GM19240 (cell line): ENCODE data around the gene RNF138.
"Not testable (repeated sequence)": the region's sequence is repeated elsewhere in the genome, so short reads cannot be mapped to it uniquely, and the experiment has no call there.

Source experiments
- DNase-seq: peaks from one replicate; pipeline ENCODE4 v3.0.0; 2011; ENCODE audit warnings: low spot score; ENCODE audit not compliant: insufficient read length

The RNF138 gene, protein sequence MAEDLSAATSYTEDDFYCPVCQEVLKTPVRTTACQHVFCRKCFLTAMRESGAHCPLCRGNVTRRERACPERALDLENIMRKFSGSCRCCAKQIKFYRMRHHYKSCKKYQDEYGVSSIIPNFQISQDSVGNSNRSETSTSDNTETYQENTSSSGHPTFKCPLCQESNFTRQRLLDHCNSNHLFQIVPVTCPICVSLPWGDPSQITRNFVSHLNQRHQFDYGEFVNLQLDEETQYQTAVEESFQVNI

GRCh38 chr18:32091724-32092421, at the start of gene RNF138:
TSS of gene RNF138 (plus strand) at chr18:32091874. CDS start at chr18:32092777, 903 bp downstream.
- peak; percentile 33 for DNase-seq

GRCh38 chr18:32042337-32042736, 49.3 kb upstream of the RNF138 start:
- DNase-seq, result no peak

DNA sequence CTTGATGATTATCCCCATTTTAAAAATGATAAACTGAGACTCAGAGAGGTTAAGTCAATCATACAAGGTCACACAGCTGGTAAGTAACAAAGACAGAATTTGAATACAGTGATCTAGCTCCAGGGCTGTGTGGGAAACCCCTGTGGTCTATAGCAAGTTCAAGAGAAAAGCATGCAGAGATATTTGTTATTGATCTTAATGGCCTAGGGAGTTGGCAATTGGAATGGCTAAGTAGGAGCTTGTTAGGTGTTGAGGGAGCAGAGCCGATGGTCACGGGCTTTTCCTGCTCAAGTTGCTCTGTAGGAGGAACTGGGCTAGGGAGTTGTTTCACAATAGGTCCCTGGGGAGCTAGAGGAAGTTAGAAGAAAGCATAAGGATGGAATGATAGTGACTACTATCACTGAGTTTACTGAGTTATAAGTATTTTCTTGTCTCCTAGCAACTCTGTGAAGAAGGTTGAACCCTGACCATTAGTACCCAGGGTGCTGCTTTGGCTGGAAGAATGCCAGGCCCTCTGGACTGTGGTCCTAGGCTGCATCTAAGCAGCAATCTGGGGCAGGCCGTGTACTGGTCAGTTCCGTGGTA, 43.1 kb upstream of the RNF138 start:
- no peak for DNase-seq

- DNase-seq, result no peak
These were observed 42.1 kb upstream of the RNF138 start for GRCh38 chr18:32049393-32050171.

DNA sequence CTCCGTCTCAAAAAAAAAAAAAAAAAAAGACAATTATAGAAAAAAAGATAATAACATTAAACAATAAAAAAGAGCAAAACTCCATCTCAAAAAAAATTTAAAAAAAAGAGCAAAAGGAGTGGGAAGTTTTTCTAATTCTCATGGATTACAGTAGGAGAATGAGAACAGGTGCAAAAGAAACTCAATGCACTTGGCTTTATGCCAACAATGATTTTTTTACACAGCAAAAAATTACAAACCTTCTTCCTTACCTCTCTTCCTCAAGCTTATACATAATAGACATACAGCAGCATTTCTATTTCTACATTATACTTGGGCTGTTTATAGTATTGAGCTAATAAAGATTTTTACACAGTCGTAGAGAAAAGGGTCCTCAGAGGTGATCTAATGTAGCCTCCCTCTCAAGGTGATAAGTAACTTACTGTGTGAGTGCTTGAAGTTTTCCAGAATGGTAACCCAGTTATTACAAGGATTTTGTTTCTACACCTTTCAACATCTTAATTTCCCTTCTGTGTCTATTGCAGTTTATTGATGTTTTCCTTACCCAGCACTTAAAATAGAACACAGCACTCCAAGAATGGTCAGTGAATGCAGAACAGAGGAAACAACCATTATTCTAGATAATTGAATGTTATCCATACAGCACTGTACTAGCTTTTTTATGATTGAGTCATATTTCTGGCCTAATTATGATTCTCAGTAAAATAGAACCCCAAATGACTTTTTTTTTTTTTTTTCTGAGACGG, 34.9 kb upstream of the RNF138 start:
- no peak for DNase-seq

DNA sequence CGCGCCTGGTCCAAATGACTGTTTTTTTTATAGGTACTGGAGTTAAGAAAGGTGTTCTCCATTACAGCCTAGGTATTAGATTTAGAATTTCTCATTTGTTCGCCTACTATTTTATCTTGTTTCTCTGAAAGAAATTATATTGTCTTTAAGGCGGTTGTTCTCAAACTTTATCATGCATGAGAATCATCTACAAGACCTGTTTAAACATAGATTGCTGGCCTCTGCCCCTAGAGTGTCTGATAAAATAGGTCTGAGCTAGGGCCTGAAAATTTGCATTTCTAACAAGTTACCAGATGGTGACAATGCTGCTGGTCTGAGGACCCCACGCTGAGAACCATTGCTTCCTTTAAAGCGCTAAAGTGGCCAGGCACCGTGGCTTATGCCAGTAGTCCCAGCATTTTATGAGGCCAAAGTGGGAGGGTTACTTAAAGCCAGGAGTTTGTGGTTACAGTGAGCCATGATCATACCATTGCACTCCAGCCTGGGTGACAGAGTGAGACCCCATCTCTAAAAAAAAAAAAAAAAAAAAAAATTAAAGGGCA, 34.0 kb upstream of the RNF138 start:
- DNase-seq, result no peak

- no peak for DNase-seq
These were observed 31.6 kb upstream of the RNF138 start for GRCh38 chr18:32060026-32060425.

- no peak for DNase-seq
These were observed 24.1 kb upstream of the RNF138 start for GRCh38 chr18:32067375-32068167.

DNA sequence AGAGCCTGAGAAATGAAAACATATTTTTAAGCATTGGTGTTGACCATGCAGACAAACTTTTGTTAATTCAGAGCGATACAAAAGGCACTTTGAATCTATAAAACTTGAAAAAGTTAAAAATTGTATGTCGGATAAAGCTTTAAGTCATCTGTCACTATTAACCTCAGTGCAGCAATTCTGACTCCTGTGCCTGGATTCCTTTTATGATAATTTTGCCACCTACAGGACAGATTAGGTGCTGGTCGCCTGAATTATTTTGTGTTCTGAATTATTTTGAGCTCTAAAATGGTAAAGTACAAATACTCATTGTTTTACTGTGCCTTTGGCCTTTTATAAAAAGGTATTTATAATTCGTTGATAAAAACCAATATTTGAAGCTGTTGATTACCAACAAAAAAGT, 19.4 kb upstream of the RNF138 start:
- DNase-seq, result no peak

DNA sequence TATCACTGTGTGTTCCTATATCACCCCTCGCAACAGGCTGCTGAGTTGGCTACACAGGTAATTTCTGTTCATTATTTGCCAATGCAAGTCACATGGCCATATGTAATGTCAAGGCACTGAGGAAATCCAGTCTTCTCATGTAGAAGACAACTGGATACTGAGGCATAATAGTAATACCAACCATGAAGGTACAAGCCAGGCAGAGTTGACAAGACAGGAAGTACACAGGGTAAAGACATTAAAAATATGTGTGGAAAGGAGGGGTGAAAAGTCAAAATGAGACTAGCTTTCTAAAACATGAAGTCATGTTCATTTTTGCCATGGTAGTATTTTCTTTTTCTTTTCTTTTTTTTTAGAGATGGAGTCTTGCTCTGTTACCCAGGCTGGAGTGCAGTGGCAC, 17.5 kb upstream of the RNF138 start:
- DNase-seq, result no peak

DNA sequence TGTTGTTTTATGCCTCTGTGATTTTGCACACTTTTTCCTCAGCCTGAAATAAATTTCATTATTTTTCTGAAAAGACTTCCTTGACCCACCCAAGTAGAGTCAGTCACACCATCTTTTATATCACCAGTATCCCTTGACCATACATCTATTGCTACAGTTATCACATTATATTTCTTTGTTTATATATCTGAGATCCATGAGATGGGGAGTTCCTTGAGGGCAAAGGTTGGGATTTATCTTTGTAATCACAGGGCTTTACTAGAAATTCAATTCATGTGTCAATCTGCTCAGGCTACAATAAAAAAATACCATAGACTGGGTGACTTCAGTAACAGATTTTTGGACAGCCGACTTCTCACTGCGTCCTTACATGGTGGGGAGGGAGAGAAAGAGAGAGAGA, 12.8 kb upstream of the RNF138 start:
- no peak for DNase-seq

GRCh38 chr18:32081881-32082280, 9.8 kb upstream of the RNF138 start:
- no peak for DNase-seq

- DNase-seq, result no peak
These were observed 7.9 kb upstream of the RNF138 start for GRCh38 chr18:32083781-32084180.

- no peak for DNase-seq
These were observed 4.8 kb upstream of the RNF138 start for GRCh38 chr18:32086881-32087280.

DNA sequence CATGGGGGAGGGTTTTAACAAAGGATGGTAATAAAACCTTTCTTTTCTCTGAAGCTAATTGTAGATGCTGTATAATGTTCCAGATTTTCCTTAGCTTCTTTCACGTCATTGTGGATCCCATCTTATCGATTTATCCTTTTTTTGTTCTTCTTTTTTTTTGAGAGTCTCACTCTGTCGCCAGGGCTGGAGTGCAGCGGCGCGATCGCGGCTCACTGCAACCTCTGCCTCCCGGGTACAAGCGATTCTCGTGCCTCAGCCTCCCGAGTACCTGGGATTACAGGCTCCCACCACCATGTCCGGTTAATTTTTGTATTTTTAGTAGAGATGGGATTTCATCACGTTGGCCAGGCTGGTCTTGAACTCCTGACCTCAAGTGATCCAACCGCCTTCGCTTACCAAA, 843 bp upstream of the RNF138 start:
- DNase-seq, result not testable (repeated sequence)

GRCh38 chr18:32091325-32091723, 350 bp upstream of the RNF138 start:
- no peak for DNase-seq

DNA sequence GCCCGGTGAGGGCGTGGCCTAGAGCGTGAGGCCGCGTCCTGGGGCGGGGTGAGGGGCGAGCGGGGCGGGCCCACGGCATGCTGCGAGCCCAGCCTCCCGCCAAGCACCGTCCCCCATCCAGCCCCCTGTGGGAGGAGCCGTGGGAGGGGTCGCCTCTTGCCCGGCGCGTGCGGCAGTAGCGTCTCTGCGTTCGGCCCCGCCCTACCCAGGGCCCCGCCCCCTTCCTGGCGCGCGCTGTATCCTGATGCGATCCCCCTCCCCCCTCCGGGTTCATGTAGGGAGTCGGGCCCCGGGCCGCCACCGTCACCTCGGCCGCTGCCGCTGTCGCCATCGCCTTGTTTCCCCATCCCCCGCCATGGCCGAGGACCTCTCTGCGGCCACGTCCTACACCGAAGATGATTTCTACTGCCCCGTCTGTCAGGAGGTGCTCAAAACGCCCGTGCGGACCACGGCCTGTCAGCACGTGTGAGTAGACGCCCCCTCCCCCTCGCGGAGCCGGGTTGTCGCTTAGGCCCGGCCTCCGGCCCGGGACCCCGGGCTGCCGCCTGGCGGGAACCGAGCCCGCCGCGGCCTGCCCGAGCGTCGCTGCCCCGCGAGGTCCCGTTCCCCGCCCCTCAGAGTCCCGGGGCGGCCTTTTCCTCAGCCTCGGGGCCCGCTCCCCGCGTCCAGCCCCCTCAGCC, 888 bp downstream of the RNF138 start:
- peak; percentile 64 for DNase-seq

DNA sequence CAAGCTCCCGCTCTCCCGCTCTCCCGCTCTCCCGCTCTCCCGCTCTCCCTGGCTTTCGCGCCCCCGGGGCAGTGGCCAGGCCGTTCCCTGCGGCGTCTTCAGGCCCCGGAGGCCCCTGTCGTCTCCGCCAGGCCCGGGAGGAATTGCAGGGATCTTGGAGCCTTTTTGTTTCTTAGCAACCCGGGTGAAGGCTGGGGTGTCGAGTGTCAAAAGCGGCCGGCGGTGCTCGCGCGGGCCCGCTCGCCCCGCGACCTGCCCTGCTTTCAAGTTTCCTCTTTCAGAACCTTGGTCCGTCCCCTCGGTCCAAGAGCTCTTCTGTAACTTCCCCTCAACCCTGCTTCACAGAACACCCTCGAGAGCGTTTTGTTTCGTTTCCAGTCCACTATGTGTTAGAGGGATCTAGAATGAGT, 1.4 kb downstream of the RNF138 start:
- peak; percentile 18 for DNase-seq

DNA sequence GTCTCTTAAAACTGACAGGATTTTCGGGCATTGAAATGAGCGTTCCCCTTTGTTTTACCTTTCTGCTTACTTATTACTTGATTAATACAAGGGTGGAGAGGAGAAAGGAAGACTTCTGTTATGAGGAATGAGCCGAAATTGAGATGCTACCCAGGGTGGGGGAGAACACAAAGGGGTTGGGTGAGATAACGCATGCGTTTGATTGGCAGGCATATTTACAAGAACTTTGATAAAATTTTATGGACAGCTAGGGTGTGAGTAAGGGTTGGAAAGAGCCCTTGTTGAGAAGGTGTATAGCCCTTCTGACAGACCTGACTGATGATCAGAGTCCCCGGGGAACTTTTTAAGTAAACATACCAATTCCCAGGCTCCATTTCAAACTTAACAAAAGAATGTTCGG, 1.8 kb downstream of the RNF138 start:
- DNase-seq, result no peak
